PC-3 (cell line): ENCODE measurements around the gene HEYL. TPM values are rescaled to one million over a fixed set of nuclear protein-coding genes. Genes with fewer than 3 reads are reported as not detected.

ENCODE experiments used
- ATAC-seq: fragments of 200-7000 bp; cut with Tn5 transposase; 2 replicates; pipeline ENCODE4 v1.9.1; 2020; ENCODE audit warnings: mild to moderate bottlenecking, moderate library complexity
- BruUV-seq: library from RNA; stranded (reverse); fragments of 400-500 nt; replicated peaks from 2 replicates; lab custom pipeline; 2021; lab: Mats Ljungman, UMichigan
- CTCF ChIA-PET: fragments of 300-600 bp; sonication (Branson Sonifier 250); formaldehyde crosslinking; loops from one replicate; lab custom pipeline; 2022; ENCODE audit warnings: antibody characterized with exemption; lab: Charles Lee
- POLR2A ChIA-PET: fragments of 300-600 bp; sonication (Branson Sonifier 250); formaldehyde crosslinking; loops from one replicate; lab custom pipeline; 2022; ENCODE audit warnings: antibody characterized with exemption; ENCODE audit not compliant: unreplicated experiment; lab: Charles Lee
- DNase-seq: peaks from one replicate; pipeline ENCODE4 v3.0.0-alpha.2; 2015
- H2AFZ ChIP-seq: fragments of 300-600 bp; sonication (generic); 2 replicates; pipeline ENCODE4 v1.6.0; 2016; ENCODE audit warnings: antibody characterized with exemption, low read length
- H3F3A ChIP-seq: fragments of 300-600 bp; sonication (generic); one replicate; pipeline ENCODE4 v1.6.0; 2017; ENCODE audit warnings: antibody characterized with exemption, low read length, control low read depth, mild to moderate bottlenecking; ENCODE audit not compliant: unreplicated experiment
- H3K27ac ChIP-seq: fragments of 300-600 bp; sonication (generic); 2 replicates; pipeline ENCODE4 v1.5.1; 2016; ENCODE audit warnings: mild to moderate bottlenecking, low read length
- H3K27me3 ChIP-seq: fragments of 300-600 bp; sonication (generic); 2 replicates; pipeline ENCODE4 v1.6.1; 2016; ENCODE audit warnings: low read length, mixed read lengths
- H3K36me3 ChIP-seq: fragments of 300-600 bp; sonication (generic); 2 replicates; pipeline ENCODE4 v1.6.1; 2016; ENCODE audit warnings: low read depth, mixed run types, low read length, mixed read lengths
- H3K4me1 ChIP-seq: fragments of 300-600 bp; sonication (generic); 2 replicates; pipeline ENCODE4 v1.5.1; 2016; ENCODE audit warnings: low read length; ENCODE audit not compliant: insufficient read depth
- H3K4me2 ChIP-seq: fragments of 300-600 bp; sonication (generic); 2 replicates; pipeline ENCODE4 v1.6.0; 2016; ENCODE audit warnings: low read length
- H3K4me3 ChIP-seq: fragments of 300-600 bp; sonication (generic); 2 replicates; pipeline ENCODE4 v1.5.1; 2016; ENCODE audit warnings: mild to moderate bottlenecking, low read length, mixed read lengths
- H3K79me2 ChIP-seq: fragments of 300-600 bp; sonication (generic); 2 replicates; pipeline ENCODE4 v1.6.1; 2017; ENCODE audit warnings: low read length, mixed read lengths
- H3K9ac ChIP-seq: fragments of 300-600 bp; sonication (generic); 2 replicates; pipeline ENCODE4 v1.6.0; 2016; ENCODE audit warnings: mild to moderate bottlenecking, low read length
- H3K9me2 ChIP-seq: fragments of 300-600 bp; sonication (generic); replicated peaks from 2 replicates; pipeline ENCODE4 v1.6.1; 2016; ENCODE audit warnings: mixed run types, low read length, mixed read lengths
- H3K9me3 ChIP-seq: fragments of 300-600 bp; sonication (generic); 2 replicates; pipeline ENCODE4 v1.6.1; 2016; ENCODE audit warnings: low read length, mixed read lengths
- H4K20me1 ChIP-seq: fragments of 300-600 bp; sonication (generic); 2 replicates; pipeline ENCODE4 v1.6.1; 2016; ENCODE audit warnings: low read length, mixed read lengths
- EZH2 ChIP-seq: fragments of 300-600 bp; sonication (generic); IDR thresholded peaks from one replicate; pipeline ENCODE4 v1.6.1; 2017; ENCODE audit warnings: antibody characterized with exemption, mild to moderate bottlenecking, low read length; ENCODE audit not compliant: unreplicated experiment
- EZH2phosphoT487 ChIP-seq: fragments of 300-600 bp; sonication (generic); IDR thresholded peaks from 2 replicates; pipeline ENCODE4 v1.6.1; 2018; ENCODE audit warnings: mild to moderate bottlenecking, antibody characterized with exemption, low read length, borderline replicate concordance
- intact Hi-C: fragments of 100-400 bp; cut with micrococcal nuclease; formaldehyde crosslinking; loops from 2 replicates; pipeline ENCODE4 v1.9.0; 2023
- total RNA-seq: library from RNA; depleted of rRNA; stranded (reverse); fragments of >200 nt; gene quantifications from 2 replicates; pipeline ENCODE4 v1.2.3, GENCODE V29; 2014
- TF ChIP-seq, protein P1 (sequence below): fragments of 300-600 bp; sonication (generic); conservative IDR thresholded peaks from 2 replicates; pipeline ENCODE4 v1.5.1; 2017; ENCODE audit warnings: antibody characterized with exemption, low read depth, mild to moderate bottlenecking, low read length

The HEYL gene
- total RNA-seq, 1 experiment from 2014 or later: not detected

DNA sequence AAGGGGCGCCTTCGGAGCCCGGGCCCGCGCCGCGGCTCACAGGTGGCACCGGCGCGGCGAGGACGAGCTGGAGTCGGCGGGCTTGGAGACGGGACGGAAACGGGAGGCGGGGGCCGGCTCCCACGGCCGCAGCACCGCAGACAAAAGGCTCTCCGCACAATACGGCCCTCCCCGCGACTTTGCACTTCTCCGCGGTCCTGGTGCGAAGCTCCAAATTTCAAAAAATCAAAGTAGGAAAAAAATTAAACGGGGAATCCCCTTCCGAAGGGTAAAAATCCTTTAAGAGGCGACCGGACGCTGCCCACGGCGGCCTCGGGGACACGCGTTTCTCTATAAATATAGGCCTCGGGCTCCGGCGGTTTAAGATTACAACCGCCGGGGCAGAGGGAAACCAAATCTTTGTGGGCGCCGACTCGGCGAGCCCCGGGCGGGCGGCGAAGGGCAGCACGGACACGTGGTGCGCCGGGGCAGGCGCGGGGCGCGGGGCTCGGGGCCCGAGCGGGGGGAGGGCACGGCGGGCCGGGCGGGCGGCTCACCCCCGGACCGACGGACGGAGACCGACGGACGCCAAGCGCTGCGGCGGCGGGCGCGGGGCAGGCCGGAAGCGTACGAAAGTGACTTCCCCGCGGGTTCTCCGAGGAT lies 63.3 kb downstream of the HEYL start:
- ChIA-PET CTCF (no interaction called here), POLR2A (no interaction called here)
- peaks cover 49% of the 10 kb centered on the region for H4K20me1 ChIP-seq
- no peaks in the 10 kb centered on the region for H3K9me2 ChIP-seq
- intact Hi-C loops: no loop called here
- no peaks in the 10 kb centered on the region for H3K27me3 ChIP-seq
- H3K36me3 ChIP-seq: peaks cover 26% of the 10 kb centered on the region
- peaks cover 55% of the 10 kb centered on the region for H3K79me2 ChIP-seq
- H3K4me2 ChIP-seq: peak overlapping the region; percentile 98
- H3K9ac ChIP-seq: peak overlapping the region; percentile 97
- ATAC-seq (peak; percentile 5; the same call in 1 of the 2 replicates), DNase-seq (peak; percentile 20)
- no peaks in the 10 kb centered on the region for H3F3A ChIP-seq
- H3K9me3 ChIP-seq: no peaks in the 10 kb centered on the region
- TF ChIP-seq, protein P1, sequence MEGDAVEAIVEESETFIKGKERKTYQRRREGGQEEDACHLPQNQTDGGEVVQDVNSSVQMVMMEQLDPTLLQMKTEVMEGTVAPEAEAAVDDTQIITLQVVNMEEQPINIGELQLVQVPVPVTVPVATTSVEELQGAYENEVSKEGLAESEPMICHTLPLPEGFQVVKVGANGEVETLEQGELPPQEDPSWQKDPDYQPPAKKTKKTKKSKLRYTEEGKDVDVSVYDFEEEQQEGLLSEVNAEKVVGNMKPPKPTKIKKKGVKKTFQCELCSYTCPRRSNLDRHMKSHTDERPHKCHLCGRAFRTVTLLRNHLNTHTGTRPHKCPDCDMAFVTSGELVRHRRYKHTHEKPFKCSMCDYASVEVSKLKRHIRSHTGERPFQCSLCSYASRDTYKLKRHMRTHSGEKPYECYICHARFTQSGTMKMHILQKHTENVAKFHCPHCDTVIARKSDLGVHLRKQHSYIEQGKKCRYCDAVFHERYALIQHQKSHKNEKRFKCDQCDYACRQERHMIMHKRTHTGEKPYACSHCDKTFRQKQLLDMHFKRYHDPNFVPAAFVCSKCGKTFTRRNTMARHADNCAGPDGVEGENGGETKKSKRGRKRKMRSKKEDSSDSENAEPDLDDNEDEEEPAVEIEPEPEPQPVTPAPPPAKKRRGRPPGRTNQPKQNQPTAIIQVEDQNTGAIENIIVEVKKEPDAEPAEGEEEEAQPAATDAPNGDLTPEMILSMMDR: no peak
- TF ChIP-seq EZH2: no peak
- TF ChIP-seq EZH2phosphoT487: no peak
- peak overlapping the region; percentile 25 for H3K27ac ChIP-seq
- H3K4me3 ChIP-seq: peak overlapping the region; percentile 92
- BruUV-seq: no TSS peak
- no peak overlapping the region; the same call in 1 of the 2 replicates for H2AFZ ChIP-seq
- H3K4me1 ChIP-seq: peaks cover 19% of the 10 kb centered on the region

- peak overlapping the region; percentile 25 for H3K27ac ChIP-seq
- peak overlapping the region; percentile 98 for H3K4me2 ChIP-seq
- peaks cover 19% of the 10 kb centered on the region for H3K4me1 ChIP-seq
- no peak overlapping the region; the same call in 1 of the 2 replicates for H2AFZ ChIP-seq
- no peaks in the 10 kb centered on the region for H3K9me2 ChIP-seq
- H3F3A ChIP-seq: no peaks in the 10 kb centered on the region
- H3K27me3 ChIP-seq: no peaks in the 10 kb centered on the region
- no peaks in the 10 kb centered on the region for H3K9me3 ChIP-seq
- TF ChIP-seq EZH2phosphoT487 (no peak), EZH2 (no peak)
- TF ChIP-seq, protein P1: no peak
- BruUV-seq: TSS peak; percentile 38
- peak overlapping the region; percentile 92 for H3K4me3 ChIP-seq
- H3K79me2 ChIP-seq: peaks cover 63% of the 10 kb centered on the region
- CTCF ChIA-PET: no interaction called here
- peaks cover 56% of the 10 kb centered on the region for H4K20me1 ChIP-seq
- ATAC-seq (peak; percentile 41), DNase-seq (peak; percentile 35)
- POLR2A ChIA-PET: no interaction called here
- H3K36me3 ChIP-seq: peaks cover 34% of the 10 kb centered on the region
- H3K9ac ChIP-seq: peak overlapping the region; percentile 97
- intact Hi-C loops: no loop called here
Measured at GRCh38 chr1:39575191-39576015, 64.0 kb downstream of the HEYL start.
